ENCODE results near the gene C2orf49.

The C2orf49 gene

DNA sequence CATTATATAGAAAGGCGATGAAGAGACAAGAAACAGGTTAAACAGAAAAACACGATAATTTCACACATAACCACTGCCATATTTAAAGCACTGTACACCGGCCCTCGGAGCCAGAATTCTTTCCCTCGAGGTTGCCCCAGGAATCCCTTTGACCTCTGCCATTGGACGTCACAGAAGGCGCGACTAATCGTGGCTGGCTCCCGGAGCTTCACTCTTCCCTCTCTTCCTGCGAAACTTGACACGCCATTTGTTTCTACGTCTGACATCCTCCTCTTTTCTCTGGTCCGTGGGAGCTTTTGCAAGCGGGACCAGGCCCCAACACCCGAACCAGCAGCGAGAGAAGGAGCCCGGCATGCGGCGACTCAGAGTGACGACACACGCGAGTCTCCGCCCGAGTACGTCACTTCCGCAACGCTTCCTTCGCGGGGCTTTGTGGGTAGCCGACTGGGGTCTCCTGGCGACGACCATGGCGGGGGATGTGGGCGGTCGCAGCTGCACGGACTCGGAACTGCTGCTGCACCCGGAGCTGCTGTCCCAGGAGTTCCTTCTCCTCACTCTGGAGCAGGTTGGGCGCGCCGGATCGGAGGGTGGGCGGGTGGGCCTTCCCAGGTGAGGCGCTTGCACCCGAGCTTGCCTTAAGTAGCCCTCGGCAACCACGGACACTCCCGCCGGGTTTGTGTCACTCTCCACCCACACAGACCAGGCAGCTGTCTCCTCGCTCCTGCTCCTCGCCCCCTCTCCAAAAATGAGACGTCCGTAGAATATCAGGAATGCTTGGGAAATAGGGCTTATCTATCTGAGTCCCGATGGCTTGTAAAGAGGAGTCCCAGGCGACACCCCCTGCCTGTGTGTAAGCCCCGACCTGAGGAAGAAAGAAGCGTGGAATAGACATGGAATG lies at the start of gene C2orf49:
C2orf49 (plus strand) TSS at position 419 of the 898 bp plus-strand sequence; CDS start at position 467, 48 bp downstream.
- peak; percentile 81 for DNase-seq (ENCODE audit: low read depth)

DNA sequence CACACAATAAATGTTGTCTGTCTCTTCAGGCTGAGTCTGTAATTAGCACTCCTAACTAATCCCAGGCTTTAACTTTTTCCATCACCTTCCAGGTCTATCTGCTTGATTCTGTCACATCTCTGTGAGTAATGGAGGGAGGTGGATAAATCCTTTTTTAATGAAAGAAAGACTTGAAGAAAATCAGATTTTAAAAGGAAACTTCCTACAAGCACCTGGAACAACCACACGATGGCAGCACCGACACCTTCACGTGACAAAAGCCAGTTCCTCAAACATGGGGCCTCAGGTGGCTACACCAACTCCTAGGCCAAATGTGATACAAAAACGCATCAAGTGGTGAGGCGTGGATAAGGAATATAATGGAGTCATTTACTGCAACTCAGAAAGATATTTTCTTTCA lies 49.6 kb upstream of the C2orf49 start:
- no peak for DNase-seq (ENCODE audit: low read depth)

DNA sequence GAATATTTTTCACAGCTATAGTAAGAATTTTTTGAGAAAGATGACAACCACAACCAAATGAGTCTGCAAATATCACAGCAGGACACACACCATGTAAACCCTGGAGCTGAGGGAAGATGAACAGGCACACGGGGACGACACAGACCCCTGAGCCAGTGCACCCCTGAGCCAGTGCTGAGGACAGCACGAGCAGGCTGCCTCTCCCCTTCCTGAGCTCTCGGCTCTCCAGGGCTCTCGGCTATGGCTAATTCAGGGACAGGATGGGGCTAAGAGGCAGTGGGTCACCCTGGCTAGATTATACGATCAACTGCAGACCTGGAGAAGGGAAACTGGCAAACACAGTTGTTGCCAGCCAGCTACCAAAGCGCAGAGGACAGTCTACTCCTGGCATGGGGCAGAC lies 49.2 kb upstream of the C2orf49 start:
- DNase-seq (ENCODE audit: low read depth): no peak

DNA sequence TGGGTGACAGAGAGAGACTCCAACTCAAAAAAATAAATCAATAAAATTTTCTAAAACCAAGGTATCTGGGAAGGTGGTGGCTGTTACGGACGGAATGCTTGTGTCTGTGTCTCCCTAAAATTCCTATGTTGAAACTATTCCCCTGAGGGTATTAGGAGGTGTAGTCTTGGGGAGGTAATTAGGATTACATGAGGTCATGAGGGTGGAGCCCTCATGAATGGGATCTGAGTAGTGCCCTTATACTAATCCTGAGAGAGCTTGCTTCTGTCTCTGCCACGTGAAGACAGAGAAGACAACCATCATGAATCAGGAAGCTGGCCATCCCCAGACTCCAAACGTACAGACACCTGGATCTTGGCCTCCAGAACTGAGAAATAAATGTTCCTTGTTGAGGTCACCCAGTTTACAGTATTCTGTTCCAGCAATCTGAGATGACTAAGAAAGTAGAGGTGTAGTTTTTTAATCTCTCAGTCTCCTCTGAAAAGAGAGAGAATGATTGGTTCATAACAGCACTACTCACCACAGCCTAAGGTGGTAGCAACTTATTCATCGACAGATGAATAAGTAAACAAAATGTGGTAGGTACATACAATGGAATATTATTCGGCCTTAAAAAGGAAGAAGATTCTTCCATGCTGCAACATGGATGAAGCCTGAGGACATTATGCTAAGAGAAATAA lies 46.2 kb upstream of the C2orf49 start:
- no peak for DNase-seq (ENCODE audit: low read depth)

DNA sequence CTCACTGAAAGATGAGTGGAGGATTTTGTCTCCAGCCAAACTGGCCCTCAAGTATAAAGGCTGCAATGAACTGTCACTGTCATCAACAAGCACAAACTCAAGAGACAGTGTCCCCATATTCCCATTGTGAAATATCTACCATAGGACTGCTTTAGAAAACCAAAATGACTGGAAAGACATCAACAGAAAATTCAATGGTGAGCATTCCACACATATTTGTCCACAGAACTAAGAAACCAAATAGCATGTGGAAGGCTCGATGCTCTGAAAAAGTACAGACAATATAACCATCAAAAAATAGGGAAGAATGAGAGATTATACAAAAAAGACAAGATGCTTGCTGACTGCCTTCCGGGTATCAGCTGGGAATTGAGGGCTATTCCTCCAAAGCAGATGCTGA lies 45.4 kb upstream of the C2orf49 start:
- DNase-seq (ENCODE audit: low read depth): no peak

DNA sequence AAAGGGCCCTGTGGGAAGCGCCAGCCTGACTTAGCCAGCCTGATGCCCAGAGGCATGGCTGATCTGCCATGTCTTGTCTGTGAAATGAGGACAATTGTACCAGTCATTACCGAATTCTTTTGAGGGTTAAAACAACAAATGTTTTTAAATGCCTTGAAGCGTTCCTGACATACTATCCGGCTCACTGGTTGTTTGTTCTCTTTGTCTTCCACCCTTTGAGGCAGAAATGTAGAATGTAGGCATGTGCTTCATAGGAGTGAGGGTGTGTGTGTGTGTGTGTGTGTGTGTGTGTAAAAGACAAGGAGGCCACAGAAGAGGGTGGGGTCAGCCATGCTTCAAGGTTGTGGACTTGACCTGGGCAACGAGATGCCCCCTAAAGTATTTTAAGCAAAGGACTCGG lies 43.3 kb upstream of the C2orf49 start:
- DNase-seq (ENCODE audit: low read depth): no peak

DNA sequence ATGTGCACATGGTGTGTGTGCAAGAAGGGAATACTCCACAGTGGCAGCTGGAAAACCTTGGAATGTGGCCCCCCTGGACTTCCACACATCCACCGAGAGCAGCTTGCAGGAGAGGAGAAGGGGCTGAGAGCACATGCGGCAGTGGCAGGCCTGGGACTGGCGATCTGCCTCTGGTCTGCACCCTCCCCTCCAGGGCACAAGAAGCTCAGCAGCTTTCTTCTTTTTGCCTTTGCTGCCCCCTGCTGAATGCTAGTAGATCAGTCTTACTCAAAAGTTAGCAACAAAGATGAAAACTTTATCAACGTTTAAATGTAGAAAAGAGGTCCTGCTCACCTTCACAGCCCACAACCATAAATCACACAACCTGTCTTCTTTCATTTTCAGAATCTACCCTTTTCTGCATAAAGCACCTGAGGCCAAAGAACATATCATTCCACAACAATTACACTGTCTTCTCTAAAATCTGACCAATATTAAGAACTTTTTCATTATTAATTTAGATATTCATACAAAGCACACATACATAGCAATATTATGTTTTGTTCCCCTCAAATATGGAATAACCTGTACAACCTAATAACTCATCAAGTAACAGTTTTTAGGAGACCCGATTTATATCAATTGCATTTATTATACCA lies 42.4 kb upstream of the C2orf49 start:
- DNase-seq (ENCODE audit: low read depth): no peak

DNA sequence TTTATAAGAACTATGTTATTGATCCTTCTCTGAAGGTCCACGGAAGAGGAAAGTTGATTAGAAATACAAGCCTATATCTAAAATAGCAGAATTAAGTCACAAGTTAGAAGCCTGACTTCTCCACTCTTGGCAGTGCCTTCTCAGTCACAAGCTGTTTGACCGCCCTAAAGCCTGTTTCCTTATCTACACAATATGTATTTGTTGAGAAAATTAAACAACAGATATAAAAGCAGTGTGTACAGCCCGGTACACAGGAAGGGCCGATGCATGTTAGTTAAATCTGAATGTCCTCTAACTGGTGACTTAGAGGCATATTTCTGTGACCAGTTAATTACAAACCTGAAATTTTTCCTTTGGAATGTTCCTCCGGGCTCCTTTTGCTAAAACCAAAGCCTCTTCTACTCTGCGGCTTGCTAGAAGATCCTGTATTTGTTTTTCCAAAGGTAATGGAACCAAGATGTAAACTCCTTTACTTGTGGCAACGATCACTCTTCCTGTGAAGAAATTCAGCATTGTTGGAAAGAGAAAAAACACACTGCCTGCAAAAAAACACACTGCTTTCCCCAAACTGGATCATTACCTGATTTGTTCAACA lies 41.2 kb upstream of the C2orf49 start:
- DNase-seq (ENCODE audit: low read depth): no peak

DNA sequence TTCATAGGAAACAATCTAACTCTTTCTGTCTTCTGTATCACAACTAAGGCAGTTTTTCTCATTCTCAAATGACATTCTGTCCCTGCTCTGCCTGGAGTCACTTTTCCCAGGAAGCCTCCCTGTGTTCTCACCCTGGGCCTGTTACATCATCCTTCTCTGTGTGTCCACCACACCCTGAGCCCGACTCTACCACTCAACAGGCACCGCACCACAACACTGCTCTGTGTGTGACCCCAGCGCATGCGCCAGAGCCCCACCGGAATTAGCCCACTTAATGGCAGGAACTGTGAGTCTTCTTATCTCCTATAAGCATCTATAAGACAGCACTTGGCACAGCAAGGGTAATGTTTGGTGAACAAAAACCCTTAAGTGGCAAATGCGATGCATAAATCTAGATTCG lies 40.1 kb upstream of the C2orf49 start:
- DNase-seq (ENCODE audit: low read depth): no peak

DNA sequence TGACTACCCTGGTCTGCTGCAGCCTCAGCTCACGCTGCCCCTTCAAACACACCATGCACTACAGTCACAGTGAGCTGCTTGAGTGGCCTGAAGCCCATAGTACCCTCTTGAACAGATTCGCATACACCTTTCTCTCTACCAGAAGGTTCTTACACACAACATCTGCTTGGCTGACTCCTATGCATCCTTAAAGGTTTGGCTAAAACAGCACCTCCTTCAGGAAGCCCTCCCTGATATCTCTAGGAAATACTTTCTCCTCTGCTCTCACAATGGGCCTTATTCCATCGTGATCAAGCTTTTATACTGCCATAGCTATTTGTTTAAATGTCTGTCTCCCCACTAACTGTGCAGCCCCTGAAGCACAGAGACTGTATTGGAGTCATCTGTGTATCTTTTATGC lies 39.3 kb upstream of the C2orf49 start:
- no peak for DNase-seq (ENCODE audit: low read depth)

DNA sequence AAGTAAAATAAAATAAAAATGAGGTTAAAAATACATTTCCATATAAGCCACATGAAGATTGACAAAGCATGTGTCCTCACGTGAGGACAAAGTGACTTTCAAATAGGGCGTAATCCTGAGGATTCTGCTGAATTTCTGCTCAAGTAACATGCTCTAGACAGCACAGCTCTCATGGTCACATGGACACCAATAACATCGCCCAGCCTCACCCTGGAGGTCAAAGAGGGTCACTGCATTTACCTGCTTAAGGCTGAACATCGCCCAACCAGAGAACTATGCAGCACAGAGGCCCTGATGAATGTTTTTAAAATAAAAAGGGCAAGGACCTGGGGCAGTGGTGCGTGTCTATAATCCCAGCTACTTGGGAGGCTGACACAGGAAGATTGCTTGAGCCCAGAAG lies 38.0 kb upstream of the C2orf49 start:
- no peak for DNase-seq (ENCODE audit: low read depth)

DNA sequence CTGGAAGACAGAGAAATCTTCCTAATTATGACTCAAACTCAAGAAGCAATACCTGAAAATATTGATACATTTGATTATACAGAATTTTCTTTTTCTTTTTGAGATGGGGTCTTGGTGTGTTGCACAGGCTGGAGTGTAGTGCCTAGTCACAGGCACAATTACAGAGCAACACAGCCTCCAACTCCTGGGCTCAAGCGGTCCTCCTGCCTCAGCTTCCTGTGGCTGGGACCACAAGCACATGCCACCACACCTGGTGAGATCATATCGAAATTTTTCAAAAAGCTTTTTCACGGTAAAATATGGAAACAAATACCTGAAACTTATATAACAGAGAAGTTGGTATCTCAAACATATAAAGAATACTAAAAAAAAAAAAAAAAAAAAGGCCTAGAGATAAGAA lies 35.7 kb upstream of the C2orf49 start:
- no peak for DNase-seq (ENCODE audit: low read depth)

DNA sequence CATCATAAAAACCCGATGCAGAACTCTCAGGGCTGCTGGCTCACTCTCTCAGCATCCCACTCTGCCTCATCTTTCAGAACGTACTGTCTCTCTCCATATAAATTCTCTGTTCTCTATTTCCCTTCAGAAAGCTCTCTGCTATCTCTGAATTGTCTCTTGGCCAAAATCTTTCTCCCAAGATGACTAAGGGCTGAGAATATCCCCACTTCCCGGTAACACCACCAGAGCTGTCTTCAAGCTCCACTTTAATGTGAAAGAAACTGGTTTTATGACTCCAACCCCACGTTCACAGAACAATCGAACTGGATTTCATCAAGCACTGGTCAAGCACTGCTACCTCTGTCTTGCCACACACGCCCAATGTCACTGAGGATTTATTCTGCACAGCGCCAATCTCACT lies 30.2 kb upstream of the C2orf49 start:
- no peak for DNase-seq (ENCODE audit: low read depth)

DNA sequence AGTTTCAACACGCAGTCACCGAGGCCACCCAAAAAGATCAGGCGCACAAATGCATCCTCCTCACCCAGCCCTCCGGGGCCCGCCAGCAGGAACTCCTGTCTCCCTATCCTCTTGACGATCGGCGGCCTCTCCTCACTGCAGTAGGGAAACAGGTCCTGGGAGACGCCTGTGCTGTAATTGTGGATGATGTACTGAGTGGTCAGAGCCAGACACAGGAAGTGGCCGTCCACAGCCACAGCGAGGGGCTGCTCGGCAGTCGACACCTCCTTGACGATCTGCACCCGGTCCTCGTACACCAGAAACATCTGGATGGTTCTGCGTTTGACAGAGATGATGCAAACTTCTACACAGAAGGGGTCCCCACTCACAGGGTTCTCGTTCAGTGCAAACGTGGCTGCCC lies 29.8 kb upstream of the C2orf49 start:
- no peak for DNase-seq (ENCODE audit: low read depth)

DNA sequence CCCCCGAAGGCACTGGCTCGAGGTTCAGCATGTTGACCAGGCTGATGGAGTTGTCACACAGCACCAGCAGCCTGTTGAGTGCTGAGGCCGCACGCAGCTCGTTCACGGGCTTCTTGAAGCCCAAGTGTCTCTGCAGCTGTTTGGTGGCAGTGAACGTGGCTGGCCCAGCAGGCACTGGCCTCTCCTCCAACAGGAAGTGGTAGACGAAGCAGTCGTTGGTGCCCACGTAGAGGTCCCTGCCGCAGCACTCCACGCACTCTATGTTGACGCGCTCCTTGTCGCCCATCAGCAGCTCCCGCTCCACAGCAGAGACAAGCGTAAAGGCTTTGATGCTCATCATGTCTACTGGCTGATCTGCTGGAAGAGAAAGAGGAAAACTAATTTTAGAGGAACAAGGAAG lies 29.4 kb upstream of the C2orf49 start:
- DNase-seq (ENCODE audit: low read depth): no peak

DNA sequence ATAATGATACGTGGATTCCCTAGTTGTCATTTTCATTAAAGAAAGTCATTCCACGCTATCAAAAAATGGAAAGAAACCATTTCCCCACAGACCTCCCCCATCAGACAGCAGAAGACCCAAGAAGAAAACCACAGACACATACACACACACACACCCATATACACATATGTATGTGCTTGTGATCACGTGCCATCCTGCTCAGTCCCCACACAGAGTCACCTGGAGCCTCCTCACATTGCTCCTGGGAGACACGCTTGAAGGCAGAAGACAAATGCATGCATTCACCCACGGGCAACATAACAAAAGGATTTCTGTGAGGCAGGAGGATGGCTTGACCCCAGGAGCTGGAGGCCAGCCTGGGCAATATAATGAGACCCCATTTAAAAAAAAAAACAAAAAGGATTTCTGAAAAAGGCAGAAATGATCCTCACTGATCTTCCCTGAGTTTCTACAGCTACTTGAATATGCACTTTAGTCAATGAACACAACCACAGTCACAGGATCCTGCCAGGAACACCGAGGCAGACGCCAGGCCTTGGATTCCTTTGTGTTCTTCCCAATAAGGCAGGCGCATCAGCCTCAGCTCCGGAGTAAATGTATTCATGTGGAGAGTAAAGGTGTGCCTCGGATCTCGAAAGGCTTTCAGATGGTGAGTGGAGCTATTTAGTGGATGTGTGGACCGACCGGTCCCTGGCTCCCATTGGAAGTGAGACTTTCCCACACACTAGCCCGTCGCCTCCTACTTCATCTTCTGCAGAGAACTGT lies 28.8 kb upstream of the C2orf49 start:
- no peak for DNase-seq (ENCODE audit: low read depth)

DNA sequence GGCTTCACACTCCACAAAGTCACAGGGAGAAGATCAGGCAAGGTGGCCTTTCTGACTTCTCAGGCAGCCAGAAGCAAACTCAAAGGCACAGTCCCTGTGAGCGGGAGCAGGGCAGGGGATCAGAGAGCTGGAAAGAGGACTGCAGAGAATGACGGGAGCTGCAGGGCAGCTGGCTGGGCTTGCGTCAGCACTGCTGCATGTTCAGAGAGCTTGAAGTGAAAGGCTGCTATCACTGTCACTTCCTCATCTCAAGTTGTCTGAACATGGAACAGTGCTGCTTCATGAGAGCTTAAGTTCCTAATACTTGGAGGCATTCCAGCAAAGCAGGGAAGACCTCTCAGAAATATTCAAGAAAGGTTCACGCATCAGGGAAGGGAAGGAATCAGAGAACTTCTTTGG lies 28.2 kb upstream of the C2orf49 start:
- no peak for DNase-seq (ENCODE audit: low read depth)

DNA sequence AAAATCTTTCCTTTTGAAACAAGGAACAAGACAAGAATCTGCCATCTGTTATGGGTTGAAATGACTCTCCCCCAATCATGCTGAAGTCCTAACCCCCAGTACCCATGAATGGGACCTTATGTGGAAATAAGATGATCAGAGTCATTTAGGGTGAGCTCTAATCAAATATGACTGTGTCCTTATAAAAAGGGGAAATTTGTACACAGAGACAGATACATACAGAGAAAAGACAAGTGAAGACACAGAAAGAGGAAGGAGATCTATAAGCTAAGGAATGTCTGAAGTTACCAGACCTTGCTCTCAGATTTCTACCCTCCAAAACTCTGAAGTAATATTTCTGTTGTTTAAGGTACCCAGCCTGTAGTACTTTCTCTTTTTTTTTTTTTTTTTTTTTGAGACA lies 23.5 kb upstream of the C2orf49 start:
- DNase-seq (ENCODE audit: low read depth): no peak

DNA sequence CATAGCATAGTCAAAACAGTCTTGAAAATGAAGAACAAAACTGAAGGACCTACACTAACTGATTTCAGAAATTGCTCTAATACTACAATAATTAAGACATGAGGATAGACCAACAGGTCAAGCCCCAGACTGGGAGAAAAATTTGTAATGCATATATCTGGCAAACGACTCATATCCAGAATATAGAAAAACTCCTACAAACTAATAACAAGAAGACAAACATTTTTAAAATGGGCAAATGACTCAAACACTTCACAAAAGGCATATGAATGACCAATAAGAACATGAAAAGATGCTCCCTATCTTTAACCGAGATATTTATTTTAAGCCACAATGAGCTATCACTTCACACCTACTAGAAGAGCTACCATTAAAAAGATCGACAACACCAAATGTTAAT lies 22.0 kb upstream of the C2orf49 start:
- DNase-seq (ENCODE audit: low read depth): no peak

DNA sequence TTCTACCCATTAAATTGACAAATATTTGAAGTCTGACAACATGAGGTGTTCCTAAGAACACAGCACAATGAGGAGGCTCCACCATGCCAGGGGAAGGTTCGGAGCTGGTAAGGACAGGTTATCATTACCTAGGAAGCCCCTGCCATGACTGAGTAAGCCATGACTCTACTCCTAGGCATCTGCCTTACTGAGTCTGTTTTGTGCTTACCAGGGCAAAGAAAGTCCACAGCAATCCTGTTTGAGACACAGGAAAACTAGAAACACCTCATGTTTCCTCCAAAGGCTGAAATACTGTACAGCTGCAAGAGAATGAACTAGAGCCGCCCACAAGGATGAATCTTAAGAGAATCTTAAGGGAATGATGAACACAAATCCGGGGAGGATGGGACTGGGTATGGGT lies 19.4 kb upstream of the C2orf49 start:
- DNase-seq (ENCODE audit: low read depth): no peak

DNA sequence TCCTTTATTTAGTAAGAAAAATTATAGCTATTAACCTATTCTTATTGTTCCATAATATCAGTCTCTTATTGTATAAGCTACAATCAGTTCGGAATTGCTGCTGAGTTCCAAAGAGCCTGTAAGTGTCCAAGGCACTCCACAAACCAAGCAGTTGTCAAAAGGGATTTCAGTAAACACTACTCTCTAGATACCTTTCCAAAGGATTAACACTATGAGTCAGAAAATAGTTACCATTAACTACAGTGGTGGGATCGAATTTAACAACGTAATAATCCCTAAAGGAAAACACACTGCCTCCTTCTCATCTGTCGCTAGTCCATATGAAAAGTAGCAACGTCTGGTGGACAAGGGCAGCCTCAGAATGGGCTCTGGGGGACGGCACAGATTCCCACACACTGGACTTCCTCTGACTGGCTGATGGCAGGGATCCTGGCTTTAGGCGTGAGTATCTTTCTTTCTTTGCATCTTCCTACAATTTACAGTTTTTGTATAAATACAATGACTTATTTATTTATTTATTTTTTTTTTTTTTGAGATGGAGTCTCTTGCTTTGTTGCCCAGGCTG lies 16.6 kb upstream of the C2orf49 start:
- DNase-seq (ENCODE audit: low read depth): no peak
